ENCODE data around the gene KNTC1. TPM values are rescaled to one million over a fixed set of nuclear protein-coding genes. Genes with fewer than 3 reads are reported as not detected.
"Not testable (repeated sequence)": the region's sequence is repeated elsewhere in the genome, so short reads cannot be mapped to it uniquely, and the experiment has no call there.

Gene KNTC1
- polyA plus RNA-seq, 4 donors, result 30.8 to 53.9 (median 33.2) TPM

- DNase-seq (ENCODE audit: low read depth in 4 of 4, low spot score in 3 of 4), result no peak
Observed at GRCh38 chr12:122643207-122643805, 116.3 kb downstream of the KNTC1 start.

- DNase-seq (ENCODE audit: low read depth in 4 of 4, low spot score in 3 of 4), result no peak
Observed at GRCh38 chr12:122646517-122647217, 119.6 kb downstream of the KNTC1 start.

GRCh38 chr12:122651520-122652224 is 124.6 kb downstream of the KNTC1 start:
- no peak for DNase-seq (ENCODE audit: low read depth in 4 of 4, low spot score in 3 of 4)

GRCh38 chr12:122653291-122653690 is 126.2 kb downstream of the KNTC1 start:
- DNase-seq (ENCODE audit: low read depth in 4 of 4, low spot score in 3 of 4), result not testable (repeated sequence)

- no peak for DNase-seq (ENCODE audit: low read depth in 4 of 4, low spot score in 3 of 4)
Observed at GRCh38 chr12:122656298-122656697, 129.2 kb downstream of the KNTC1 start.

DNA sequence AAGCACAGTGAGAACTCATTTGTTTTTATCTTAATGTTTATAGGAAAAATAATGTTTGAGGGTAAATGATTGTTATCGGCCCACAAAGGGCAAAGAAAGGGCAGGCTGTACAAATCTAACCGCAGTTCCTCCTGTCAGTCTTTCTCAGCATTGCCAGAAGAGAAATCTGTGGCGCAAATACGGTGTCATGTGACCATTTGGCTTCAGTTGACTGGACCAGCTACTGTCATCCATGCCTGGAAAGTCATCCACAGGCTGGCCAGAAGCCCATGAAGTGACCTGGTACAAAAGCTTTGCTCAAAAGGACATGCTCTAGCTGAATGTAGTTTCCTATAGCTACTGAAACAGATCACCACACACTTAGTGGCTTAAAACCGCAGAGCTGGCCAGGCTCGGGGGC is 132.5 kb downstream of the KNTC1 start:
- DNase-seq (ENCODE audit: low read depth in 4 of 4, low spot score in 3 of 4), result no peak

- DNase-seq (ENCODE audit: low read depth in 4 of 4, low spot score in 3 of 4), result no peak
Observed at GRCh38 chr12:122661246-122661645, 134.2 kb downstream of the KNTC1 start.

DNA sequence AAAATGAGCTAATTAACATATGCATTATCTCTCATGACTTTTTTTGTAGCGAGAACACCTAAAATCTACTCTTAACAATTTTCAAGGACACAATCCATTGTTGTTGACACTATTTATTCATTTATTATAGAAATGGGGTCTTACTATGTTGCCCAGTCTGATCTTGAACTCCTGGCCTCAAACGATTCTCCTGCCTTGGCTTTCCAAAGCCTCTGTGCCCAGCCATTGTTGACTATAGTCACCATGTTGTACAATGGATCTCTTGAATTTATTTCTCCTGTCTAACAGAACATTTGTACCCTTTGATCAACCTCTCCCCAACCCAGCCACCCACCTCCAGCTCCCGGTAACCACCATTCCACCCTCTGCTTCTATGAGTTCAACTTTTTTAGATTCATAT is 134.9 kb downstream of the KNTC1 start:
- DNase-seq (ENCODE audit: low read depth in 4 of 4, low spot score in 3 of 4), result no peak

GRCh38 chr12:122665349-122665748 is 138.3 kb downstream of the KNTC1 start:
- DNase-seq (ENCODE audit: low read depth in 4 of 4, low spot score in 3 of 4), result no peak

DNA sequence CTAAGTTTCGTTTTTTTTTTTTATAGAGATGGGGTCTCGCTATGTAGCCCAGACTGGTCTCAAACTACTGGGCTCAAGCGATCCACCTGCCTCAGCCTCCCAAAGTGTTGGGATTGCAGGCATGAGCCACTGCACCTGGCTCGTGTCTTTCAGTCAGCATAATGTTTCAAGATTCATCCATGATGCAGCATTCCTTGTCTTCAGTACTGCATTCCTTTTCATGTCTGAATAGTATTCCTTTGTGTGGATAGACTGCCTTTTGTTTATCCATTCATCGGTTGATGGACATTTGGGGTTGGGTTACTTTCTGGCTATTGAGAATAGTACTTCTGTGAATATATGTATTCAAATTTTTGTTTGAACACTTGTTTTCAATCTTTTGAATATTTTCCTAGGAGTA is 138.7 kb downstream of the KNTC1 start:
- DNase-seq (ENCODE audit: low read depth in 4 of 4, low spot score in 3 of 4), result no peak

- DNase-seq (ENCODE audit: low read depth in 4 of 4, low spot score in 3 of 4), result no peak
Observed at GRCh38 chr12:122668268-122668667, 141.2 kb downstream of the KNTC1 start.

GRCh38 chr12:122669397-122670070 is 142.5 kb downstream of the KNTC1 start:
- no peak for DNase-seq (ENCODE audit: low read depth in 4 of 4, low spot score in 3 of 4)

GRCh38 chr12:122672515-122672914 is 145.5 kb downstream of the KNTC1 start:
- no peak for DNase-seq (ENCODE audit: low read depth in 4 of 4, low spot score in 3 of 4)

Other genes starting within 250 kb of the KNTC1 start
- 10 to 100 TPM; 31.7 to 43.0 (median 40.8) TPM for gene CLIP1, start 104.6 kb upstream of the KNTC1 start, polyA plus RNA-seq (ENCODE audit: insufficient read length in 4 of 4)
- gene ZCCHC8, start 26.3 kb upstream of the KNTC1 start, polyA plus RNA-seq (ENCODE audit: insufficient read length in 4 of 4), result 10 to 100 TPM; 34.1 to 51.8 (median 41.8) TPM
- 100 to 1,000 TPM; 141 to 222 (median 210) TPM for gene RSRC2, start 313 bp upstream of the KNTC1 start, polyA plus RNA-seq (ENCODE audit: insufficient read length in 4 of 4)
- gene HCAR2, start 176.1 kb downstream of the KNTC1 start, polyA plus RNA-seq (ENCODE audit: insufficient read length in 4 of 4), result under 1 TPM; 0.19 to 0.98 (median 0.49) TPM
- gene HCAR3, start 189.6 kb downstream of the KNTC1 start, polyA plus RNA-seq (ENCODE audit: insufficient read length in 4 of 4), result under 1 TPM; 0.27 to 0.74 (median 0.39) TPM
- 1 to 10 TPM; 2.5 to 7.8 (median 3.1) TPM for gene HCAR1, start 203.6 kb downstream of the KNTC1 start, polyA plus RNA-seq (ENCODE audit: insufficient read length in 4 of 4)
- 10 to 100 TPM; 76.4 to 94.5 (median 93.6) TPM for gene DENR, start 225.6 kb downstream of the KNTC1 start, polyA plus RNA-seq (ENCODE audit: insufficient read length in 4 of 4)
- under 1 TPM; 0.32 to 0.83 (median 0.39) TPM for gene CCDC62, start 247.3 kb downstream of the KNTC1 start, polyA plus RNA-seq (ENCODE audit: insufficient read length in 4 of 4)